SK-N-SH (cell line): ENCODE measurements around the gene PLAAT4. TPM values are rescaled to one million over a fixed set of nuclear protein-coding genes. Genes with fewer than 3 reads are reported as not detected.

Source experiments
- CTCF ChIA-PET: fragments of 300-600, 350-600 bp; formaldehyde crosslinking; extraction: SDS; loops from one replicate; lab custom pipeline; 2021; lab: Yijun Ruan, JAX
- POLR2A ChIA-PET: fragments of 350-600 bp; sonication (Branson Sonifier 250); formaldehyde crosslinking; extraction: SDS; loops from one replicate; lab custom pipeline; 2020; ENCODE audit warnings: antibody characterized with exemption, inconsistent platforms; lab: Yijun Ruan, JAX
- DNase-seq: peaks from one replicate; pipeline ENCODE4 v3.0.0; 2012
- H2AFZ ChIP-seq: fragments of 200-600 bp; sonication (generic); 2 replicates; pipeline ENCODE4 v1.8.1; 2016; ENCODE audit warnings: antibody characterized with exemption, mild to moderate bottlenecking, low read depth
- H3F3A ChIP-seq: fragments of 200-600 bp; sonication (generic); replicated peaks from 2 replicates; pipeline ENCODE3; 2016; ENCODE audit warnings: antibody characterized with exemption, mild to moderate bottlenecking; ENCODE audit not compliant: insufficient read depth
- H3K27ac ChIP-seq, 2 experiments: fragments of 200-500 bp in 1 of 2; fragments of 200-600 bp in 1 of 2; sonication (Bioruptor generic) in 1 of 2; sonication (generic), shearing (Covaris generic) in 1 of 2; 2 replicates each; pipeline versions ENCODE4 v1.5.1 to v1.6.1; 2014 to 2016; ENCODE audit warnings: low read depth in 2 of 2, inconsistent platforms in 1 of 2, low read length in 1 of 2, mild to moderate bottlenecking in 1 of 2, mixed read lengths in 1 of 2
- H3K27me3 ChIP-seq: fragments of 200-600 bp; sonication (generic), shearing (Covaris generic); 2 replicates; pipeline ENCODE4 v1.6.1; 2016; ENCODE audit warnings: mixed run types; ENCODE audit not compliant: insufficient read depth
- H3K36me3 ChIP-seq, 2 experiments: fragments of 200-500 bp in 1 of 2; fragments of 200-600 bp in 1 of 2; sonication (Bioruptor generic) in 1 of 2; sonication (generic) in 1 of 2; replicated peaks in 1 of 2; 2 replicates each; pipeline versions ENCODE3 to v1.5.1; 2014 to 2016; ENCODE audit warnings: low read length in 1 of 2, mild to moderate bottlenecking in 1 of 2; ENCODE audit not compliant: insufficient read depth in 2 of 2, control insufficient read depth in 1 of 2
- H3K4me1 ChIP-seq, 2 experiments: fragments of 200-500 bp in 1 of 2; fragments of 200-600 bp in 1 of 2; sonication (Bioruptor generic) in 1 of 2; sonication (generic), shearing (Covaris generic) in 1 of 2; 2 replicates each; pipeline versions ENCODE4 v1.5.1 to v1.6.1; 2014 to 2016; ENCODE audit warnings: low read depth in 1 of 2, low read length in 1 of 2, mixed run types in 1 of 2; ENCODE audit not compliant: insufficient read depth in 2 of 2, control insufficient read depth in 1 of 2
- H3K4me2 ChIP-seq: fragments of 200-600 bp; sonication (generic), shearing (Covaris generic); 2 replicates; pipeline ENCODE4 v1.6.1; 2017; ENCODE audit warnings: mixed run types
- H3K4me3 ChIP-seq, 2 experiments: fragments of 200-500 bp in 1 of 2; fragments of 200-600 bp in 1 of 2; sonication (Bioruptor generic) in 1 of 2; sonication (generic), shearing (Covaris generic) in 1 of 2; 2 replicates each; pipeline versions ENCODE4 v1.5.1 to v1.8.1; 2014 to 2016; ENCODE audit warnings: low read depth in 2 of 2, inconsistent platforms in 1 of 2, low read length in 1 of 2, mild to moderate bottlenecking in 1 of 2, mixed read lengths in 1 of 2, moderate library complexity in 1 of 2
- H3K79me2 ChIP-seq: fragments of 200-600 bp; sonication (generic); 2 replicates; pipeline ENCODE4 v1.8.1; 2017; ENCODE audit warnings: mild to moderate bottlenecking; ENCODE audit not compliant: insufficient read depth
- H3K9ac ChIP-seq: fragments of 200-600 bp; sonication (generic); 2 replicates; pipeline ENCODE4 v1.6.1; 2017; ENCODE audit warnings: mixed run types
- H3K9me2 ChIP-seq: fragments of 200-600 bp; sonication (generic); 2 replicates; pipeline ENCODE4 v1.6.1; 2017; ENCODE audit warnings: mixed run types
- H3K9me3 ChIP-seq: fragments of 200-600 bp; sonication (generic); 2 replicates; pipeline ENCODE4 v1.6.1; 2017; ENCODE audit warnings: mixed run types, mild to moderate bottlenecking, moderate library complexity
- H4K20me1 ChIP-seq: fragments of 200-600 bp; sonication (generic); 2 replicates; pipeline ENCODE4 v1.6.1; 2017; ENCODE audit warnings: mild to moderate bottlenecking, mixed run types; ENCODE audit not compliant: insufficient read depth
- CHD2 ChIP-seq: fragments of 150-350 bp; IDR thresholded peaks from 2 replicates; pipeline ENCODE4 v1.6.1; 2018; ENCODE audit warnings: low read length; ENCODE audit not compliant: partially characterized antibody
- ELF1 ChIP-seq: IDR thresholded peaks from 2 replicates; pipeline ENCODE4 v1.4.0; 2012
- EZH2phosphoT487 ChIP-seq: fragments of 200-600 bp; sonication (generic); IDR thresholded peaks from 2 replicates; pipeline ENCODE4 v1.6.1; 2017; ENCODE audit warnings: low read depth, mixed run types, mild to moderate bottlenecking, antibody characterized with exemption, moderate library complexity, borderline replicate concordance
- FOSL2 ChIP-seq: IDR thresholded peaks from 2 replicates; pipeline ENCODE4 v1.4.0; 2012; ENCODE audit warnings: low read depth, mild to moderate bottlenecking, moderate library complexity, borderline replicate concordance
- FOXM1 ChIP-seq: IDR thresholded peaks from 2 replicates; pipeline ENCODE4 v1.4.0; 2012; ENCODE audit warnings: low read depth, mild to moderate bottlenecking
- NFIC ChIP-seq: IDR thresholded peaks from 2 replicates; pipeline ENCODE4 v1.4.0; 2012; ENCODE audit warnings: borderline replicate concordance
- NRF1 ChIP-seq: IDR thresholded peaks from 2 replicates; pipeline ENCODE4 v1.6.1; 2012; ENCODE audit warnings: low read depth, mild to moderate bottlenecking, low read length
- RAD21 ChIP-seq: IDR thresholded peaks from 2 replicates; pipeline ENCODE4 v1.6.1; 2012; ENCODE audit warnings: mild to moderate bottlenecking, low read length
- RFX5 ChIP-seq: IDR thresholded peaks from 2 replicates; pipeline ENCODE4 v1.6.1; 2012; ENCODE audit warnings: mild to moderate bottlenecking, improper control_type of control experiment, low read length
- SIN3A ChIP-seq: IDR thresholded peaks from 2 replicates; pipeline ENCODE4 v1.6.1; 2012; ENCODE audit warnings: low read depth, mild to moderate bottlenecking, low read length, moderate library complexity, borderline replicate concordance
- TEAD4 ChIP-seq: IDR thresholded peaks from 2 replicates; pipeline ENCODE4 v1.4.0; 2012; ENCODE audit warnings: mild to moderate bottlenecking, borderline replicate concordance; ENCODE audit not compliant: insufficient read depth
- WGBS: methylation state at CpG from one replicate; pipeline ENCODE4 v1.1.6; 2017; ENCODE audit warnings: low lambda C conversion rate; 5-methylcytosine and 5-hydroxymethylcytosine counted together
- polyA plus RNA-seq, 3 experiments: library from polyadenylated mRNA; depleted of rRNA; stranded (reverse); fragments of >200 nt; gene quantifications; 2 replicates each; pipeline ENCODE4 v1.2.3, GENCODE V29; 2012
- TF ChIP-seq, protein P1 (sequence below): IDR thresholded peaks from 2 replicates; pipeline ENCODE4 v1.4.0; 2012; ENCODE audit warnings: low read depth, borderline replicate concordance
- TF ChIP-seq, protein P2 (sequence below): fragments of 200-600 bp; sonication (generic); IDR thresholded peaks from 2 replicates; pipeline ENCODE4 v1.6.1; 2017; ENCODE audit warnings: antibody characterized with exemption, mild to moderate bottlenecking, moderate library complexity
- TF ChIP-seq, protein P3 (sequence below): IDR thresholded peaks from 2 replicates; pipeline ENCODE4 v1.4.0; 2012; ENCODE audit warnings: low read depth, borderline replicate concordance
- TF ChIP-seq, protein P4 (sequence below): fragments of 150-350 bp; IDR thresholded peaks from 2 replicates; pipeline ENCODE4 v1.6.1; 2017; ENCODE audit warnings: antibody characterized with exemption, low read length, low read depth, borderline replicate concordance
- TF ChIP-seq, protein P5 (sequence below): IDR thresholded peaks from 2 replicates; pipeline ENCODE4; 2012

PLAAT4 gene
- polyA plus RNA-seq, 1 of the 3 experiments (the other 2 are of a cell fraction): 5.6 TPM

DNA sequence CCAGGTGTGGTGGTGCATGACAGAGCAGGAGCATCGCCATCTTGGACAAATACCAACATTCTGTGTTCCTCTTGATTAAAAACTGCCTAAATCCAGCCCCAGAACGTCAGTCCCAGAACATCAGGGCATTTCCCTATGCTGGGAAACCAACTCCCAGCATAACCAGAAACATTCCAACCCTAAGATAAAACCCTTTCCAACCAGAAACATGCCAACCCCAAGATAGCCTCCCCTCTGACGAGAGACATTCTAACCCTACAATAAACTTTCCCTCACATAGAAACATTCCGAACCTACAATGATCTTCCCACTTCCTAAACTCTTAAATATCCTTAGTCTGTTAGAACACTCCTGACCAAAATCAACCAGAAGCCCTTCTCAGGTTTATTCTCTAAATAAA is 11.6 kb downstream of the PLAAT4 start:
- no peaks in the 10 kb centered on the region for H3K36me3 ChIP-seq
- DNase-seq: no peak
- H3K9me2 ChIP-seq: no peaks in the 10 kb centered on the region
- ChIA-PET POLR2A (no interaction called here), CTCF (no interaction called here)
- H3K4me1 ChIP-seq: no peaks in the 10 kb centered on the region
- no peaks in the 10 kb centered on the region; the same call in 1 of the 2 replicates for H3K27me3 ChIP-seq
- H4K20me1 ChIP-seq: no peaks in the 10 kb centered on the region
- H3F3A ChIP-seq: no peaks in the 10 kb centered on the region
- H3K4me2 ChIP-seq: no peak overlapping the region
- no peaks in the 10 kb centered on the region for H3K9me3 ChIP-seq
- no peak overlapping the region for H2AFZ ChIP-seq
- H3K9ac ChIP-seq: no peak overlapping the region
- no peaks in the 10 kb centered on the region for H3K79me2 ChIP-seq
- no peak overlapping the region for H3K27ac ChIP-seq
- TF ChIP-seq FOSL2: no peak
- TF ChIP-seq, protein P1, sequence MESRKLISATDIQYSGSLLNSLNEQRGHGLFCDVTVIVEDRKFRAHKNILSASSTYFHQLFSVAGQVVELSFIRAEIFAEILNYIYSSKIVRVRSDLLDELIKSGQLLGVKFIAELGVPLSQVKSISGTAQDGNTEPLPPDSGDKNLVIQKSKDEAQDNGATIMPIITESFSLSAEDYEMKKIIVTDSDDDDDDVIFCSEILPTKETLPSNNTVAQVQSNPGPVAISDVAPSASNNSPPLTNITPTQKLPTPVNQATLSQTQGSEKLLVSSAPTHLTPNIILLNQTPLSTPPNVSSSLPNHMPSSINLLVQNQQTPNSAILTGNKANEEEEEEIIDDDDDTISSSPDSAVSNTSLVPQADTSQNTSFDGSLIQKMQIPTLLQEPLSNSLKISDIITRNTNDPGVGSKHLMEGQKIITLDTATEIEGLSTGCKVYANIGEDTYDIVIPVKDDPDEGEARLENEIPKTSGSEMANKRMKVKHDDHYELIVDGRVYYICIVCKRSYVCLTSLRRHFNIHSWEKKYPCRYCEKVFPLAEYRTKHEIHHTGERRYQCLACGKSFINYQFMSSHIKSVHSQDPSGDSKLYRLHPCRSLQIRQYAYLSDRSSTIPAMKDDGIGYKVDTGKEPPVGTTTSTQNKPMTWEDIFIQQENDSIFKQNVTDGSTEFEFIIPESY: no peak
- TF ChIP-seq, protein P2, sequence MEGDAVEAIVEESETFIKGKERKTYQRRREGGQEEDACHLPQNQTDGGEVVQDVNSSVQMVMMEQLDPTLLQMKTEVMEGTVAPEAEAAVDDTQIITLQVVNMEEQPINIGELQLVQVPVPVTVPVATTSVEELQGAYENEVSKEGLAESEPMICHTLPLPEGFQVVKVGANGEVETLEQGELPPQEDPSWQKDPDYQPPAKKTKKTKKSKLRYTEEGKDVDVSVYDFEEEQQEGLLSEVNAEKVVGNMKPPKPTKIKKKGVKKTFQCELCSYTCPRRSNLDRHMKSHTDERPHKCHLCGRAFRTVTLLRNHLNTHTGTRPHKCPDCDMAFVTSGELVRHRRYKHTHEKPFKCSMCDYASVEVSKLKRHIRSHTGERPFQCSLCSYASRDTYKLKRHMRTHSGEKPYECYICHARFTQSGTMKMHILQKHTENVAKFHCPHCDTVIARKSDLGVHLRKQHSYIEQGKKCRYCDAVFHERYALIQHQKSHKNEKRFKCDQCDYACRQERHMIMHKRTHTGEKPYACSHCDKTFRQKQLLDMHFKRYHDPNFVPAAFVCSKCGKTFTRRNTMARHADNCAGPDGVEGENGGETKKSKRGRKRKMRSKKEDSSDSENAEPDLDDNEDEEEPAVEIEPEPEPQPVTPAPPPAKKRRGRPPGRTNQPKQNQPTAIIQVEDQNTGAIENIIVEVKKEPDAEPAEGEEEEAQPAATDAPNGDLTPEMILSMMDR: no peak
- TF ChIP-seq NFIC: no peak
- TF ChIP-seq TEAD4: no peak
- no peak for TF ChIP-seq EZH2phosphoT487
- TF ChIP-seq, protein P3, sequence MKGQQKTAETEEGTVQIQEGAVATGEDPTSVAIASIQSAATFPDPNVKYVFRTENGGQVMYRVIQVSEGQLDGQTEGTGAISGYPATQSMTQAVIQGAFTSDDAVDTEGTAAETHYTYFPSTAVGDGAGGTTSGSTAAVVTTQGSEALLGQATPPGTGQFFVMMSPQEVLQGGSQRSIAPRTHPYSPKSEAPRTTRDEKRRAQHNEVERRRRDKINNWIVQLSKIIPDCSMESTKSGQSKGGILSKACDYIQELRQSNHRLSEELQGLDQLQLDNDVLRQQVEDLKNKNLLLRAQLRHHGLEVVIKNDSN: no peak
- TF ChIP-seq FOXM1: no peak
- no peak for TF ChIP-seq NRF1
- TF ChIP-seq ELF1: no peak
- no peak for TF ChIP-seq CHD2
- TF ChIP-seq RAD21: no peak
- TF ChIP-seq SIN3A: no peak
- TF ChIP-seq RFX5: no peak
- TF ChIP-seq, protein P4, sequence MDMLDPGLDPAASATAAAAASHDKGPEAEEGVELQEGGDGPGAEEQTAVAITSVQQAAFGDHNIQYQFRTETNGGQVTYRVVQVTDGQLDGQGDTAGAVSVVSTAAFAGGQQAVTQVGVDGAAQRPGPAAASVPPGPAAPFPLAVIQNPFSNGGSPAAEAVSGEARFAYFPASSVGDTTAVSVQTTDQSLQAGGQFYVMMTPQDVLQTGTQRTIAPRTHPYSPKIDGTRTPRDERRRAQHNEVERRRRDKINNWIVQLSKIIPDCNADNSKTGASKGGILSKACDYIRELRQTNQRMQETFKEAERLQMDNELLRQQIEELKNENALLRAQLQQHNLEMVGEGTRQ: no peak
- TF ChIP-seq, protein P5, sequence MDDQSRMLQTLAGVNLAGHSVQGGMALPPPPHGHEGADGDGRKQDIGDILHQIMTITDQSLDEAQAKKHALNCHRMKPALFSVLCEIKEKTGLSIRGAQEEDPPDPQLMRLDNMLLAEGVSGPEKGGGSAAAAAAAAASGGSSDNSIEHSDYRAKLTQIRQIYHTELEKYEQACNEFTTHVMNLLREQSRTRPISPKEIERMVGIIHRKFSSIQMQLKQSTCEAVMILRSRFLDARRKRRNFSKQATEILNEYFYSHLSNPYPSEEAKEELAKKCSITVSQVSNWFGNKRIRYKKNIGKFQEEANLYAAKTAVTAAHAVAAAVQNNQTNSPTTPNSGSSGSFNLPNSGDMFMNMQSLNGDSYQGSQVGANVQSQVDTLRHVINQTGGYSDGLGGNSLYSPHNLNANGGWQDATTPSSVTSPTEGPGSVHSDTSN: no peak
- H3K4me3 ChIP-seq: no peak overlapping the region
- 36% methylated on average over 4 of the region's 4 CpGs for WGBS
